ENCODE results near the gene BMP3. TPM values are rescaled to one million over a fixed set of nuclear protein-coding genes. Genes with fewer than 3 reads are reported as not detected.

The BMP3 gene
- total and polyA plus RNA-seq, 2 of the 8 experiments (the other 6 are each of a cell fraction or from before 2014, with no cell fraction given), result 0.02 TPM; not detected in 1

DNA sequence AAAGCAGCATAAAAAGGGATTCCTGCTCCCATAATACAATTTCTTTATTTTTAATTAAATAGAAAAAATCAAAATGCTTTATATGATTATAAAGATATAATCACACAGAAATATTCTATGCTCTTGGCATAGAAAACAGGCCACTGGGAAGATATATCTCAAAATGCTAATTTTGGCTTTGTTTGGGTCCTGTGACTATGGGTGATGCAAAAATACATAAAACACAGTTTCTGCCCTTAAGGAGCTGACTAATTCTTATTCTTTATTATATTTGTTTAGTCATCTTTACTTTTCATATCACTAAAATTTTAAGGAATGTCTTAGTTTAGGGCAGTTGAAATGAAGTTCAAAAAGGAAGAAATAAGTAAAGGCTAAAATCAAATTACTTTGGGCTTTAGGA lies 7.0 kb upstream of the BMP3 start (continued):
- TF ChIP-seq CHD1 (IDR thresholded peaks at IDR 0.05; ENCODE audit: low read depth, low read length), result no peak
- no peak for TF ChIP-seq EZH2 (IDR thresholded peaks at IDR 0.05; ENCODE audit: low read depth, low read length, severe bottlenecking)
- TF ChIP-seq BRCA1 (IDR thresholded peaks at IDR 0.05; ENCODE audit: low read depth, low read length), result no peak
- no peak for TF ChIP-seq TBP (IDR thresholded peaks at IDR 0.05; ENCODE audit: low read depth, low read length)
- no peak for TF ChIP-seq RFX5 (IDR thresholded peaks at IDR 0.05; ENCODE audit: borderline replicate concordance, low read depth, low read length)
- no peak for TF ChIP-seq SP4 (IDR thresholded peaks at IDR 0.05; ENCODE audit: low read length)
- TF ChIP-seq, protein P1, sequence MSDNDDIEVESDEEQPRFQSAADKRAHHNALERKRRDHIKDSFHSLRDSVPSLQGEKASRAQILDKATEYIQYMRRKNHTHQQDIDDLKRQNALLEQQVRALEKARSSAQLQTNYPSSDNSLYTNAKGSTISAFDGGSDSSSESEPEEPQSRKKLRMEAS (IDR thresholded peaks at IDR 0.05), result no peak
